SU-DHL-6 (cell line): ENCODE results near the gene PDGFB.

Experiments
- H2AFZ ChIP-seq: fragments of 200-600 bp; sonication (generic); 2 replicates; pipeline ENCODE4 v1.6.1; 2014; ENCODE audit warnings: low read depth, mild to moderate bottlenecking, moderate library complexity, mixed read lengths, antibody characterized with exemption, low read length; ENCODE audit not compliant: severe bottlenecking
- H3F3A ChIP-seq: fragments of 200-600 bp; shearing (Covaris generic); 2 replicates; pipeline ENCODE4 v1.6.0; 2016; ENCODE audit warnings: antibody characterized with exemption, mild to moderate bottlenecking; ENCODE audit not compliant: insufficient read depth
- H3K27ac ChIP-seq: fragments of 200-600 bp; sonication (generic); 2 replicates; pipeline ENCODE4 v1.5.1; 2016; ENCODE audit warnings: low read depth, mild to moderate bottlenecking, low read length, moderate library complexity, mixed read lengths
- H3K27me3 ChIP-seq: fragments of 200-600 bp; sonication (generic), shearing (Covaris generic); 2 replicates; pipeline ENCODE4 v1.6.0; 2014; ENCODE audit warnings: mild to moderate bottlenecking, low read length
- H3K36me3 ChIP-seq: fragments of 200-600 bp; sonication (generic); 2 replicates; pipeline ENCODE4 v1.6.1; 2014; ENCODE audit warnings: mild to moderate bottlenecking, low read length, mixed read lengths
- H3K4me2 ChIP-seq: fragments of 300-600, 200-600 bp; shearing (Covaris generic), sonication (generic); 2 replicates; pipeline ENCODE4 v1.6.0; 2014; ENCODE audit warnings: low read length, low read depth, mild to moderate bottlenecking; ENCODE audit not compliant: poor library complexity, severe bottlenecking
- H3K4me3 ChIP-seq: fragments of 200-600 bp; sonication (generic); 2 replicates; pipeline ENCODE4 v1.5.1; 2014; ENCODE audit warnings: antibody characterized with exemption, low read length, mild to moderate bottlenecking, mixed read lengths; ENCODE audit not compliant: insufficient read depth, poor library complexity, severe bottlenecking
- H3K79me2 ChIP-seq: fragments of 200-600 bp; sonication (generic); 2 replicates; pipeline ENCODE4 v1.6.1; 2014; ENCODE audit warnings: mild to moderate bottlenecking, low read length, moderate library complexity; ENCODE audit not compliant: insufficient read depth
- H3K9ac ChIP-seq: fragments of 200-600 bp; sonication (generic); 2 replicates; pipeline ENCODE4 v1.7.0; 2014; ENCODE audit warnings: mild to moderate bottlenecking, low read length
- H3K9me2 ChIP-seq: fragments of 200-600 bp; sonication (generic); replicated peaks from 2 replicates; pipeline ENCODE4 v1.6.1; 2014; ENCODE audit warnings: low read length; ENCODE audit not compliant: insufficient read depth
- H3K9me3 ChIP-seq: fragments of 200-600 bp; sonication (generic); 2 replicates; pipeline ENCODE4 v1.6.1; 2014; ENCODE audit warnings: low read length, mixed read lengths; ENCODE audit not compliant: insufficient read depth
- H4K20me1 ChIP-seq: fragments of 200-600 bp; sonication (generic); 2 replicates; pipeline ENCODE4 v1.6.1; 2014; ENCODE audit warnings: low read depth, mild to moderate bottlenecking, antibody characterized with exemption, low read length, moderate library complexity, mixed read lengths
- CTCF ChIP-seq: fragments of 200-600 bp; sonication (generic); IDR thresholded peaks from one replicate; pipeline ENCODE4 v1.5.1; 2017; ENCODE audit warnings: antibody characterized with exemption, mild to moderate bottlenecking, low read length, moderate library complexity; ENCODE audit not compliant: insufficient read depth, poor library complexity, severe bottlenecking
- EZH2phosphoT487 ChIP-seq: fragments of 200-600 bp; sonication (generic), shearing (Covaris generic); conservative IDR thresholded peaks from 2 replicates; pipeline ENCODE4 v1.6.1; 2018; ENCODE audit warnings: mild to moderate bottlenecking, antibody characterized with exemption, low read length, moderate library complexity, mixed read lengths

Gene PDGFB

GRCh38 chr22:39287076-39287725 lies 42.4 kb upstream of the PDGFB start:
- Histone ChIP-seq H3K4me3 (no peak overlapping the region), H3K27ac (no peak overlapping the region), H2AFZ (no peak overlapping the region), H3K9ac (no peak overlapping the region), H4K20me1 (no peaks in the 10 kb centered on the region), H3K79me2 (no peaks in the 10 kb centered on the region), H3K9me3 (no peaks in the 10 kb centered on the region), H3F3A (no peaks in the 10 kb centered on the region), H3K27me3 (no peaks in the 10 kb centered on the region), H3K9me2 (no peaks in the 10 kb centered on the region), H3K4me2 (no peak overlapping the region), H3K36me3 (no peaks in the 10 kb centered on the region)
- TF ChIP-seq EZH2phosphoT487 (no peak), CTCF (no peak)

- Histone ChIP-seq H3K36me3 (no peaks in the 10 kb centered on the region), H2AFZ (no peak overlapping the region), H3K9me3 (no peaks in the 10 kb centered on the region), H3F3A (no peaks in the 10 kb centered on the region), H3K9ac (no peak overlapping the region), H3K9me2 (no peaks in the 10 kb centered on the region), H3K4me2 (no peak overlapping the region), H3K79me2 (no peaks in the 10 kb centered on the region), H3K27me3 (no peaks in the 10 kb centered on the region), H4K20me1 (no peaks in the 10 kb centered on the region), H3K27ac (no peak overlapping the region), H3K4me3 (no peak overlapping the region)
- no peak for TF ChIP-seq CTCF
- TF ChIP-seq EZH2phosphoT487 = no peak
Measured at GRCh38 chr22:39284983-39285382, 40.2 kb upstream of the PDGFB start.

- TF ChIP-seq EZH2phosphoT487 = no peak
- TF ChIP-seq CTCF = no peak
- H3K4me3 ChIP-seq = no peak overlapping the region
- H3K9me3 ChIP-seq = no peaks in the 10 kb centered on the region
- H2AFZ ChIP-seq = no peak overlapping the region
- no peaks in the 10 kb centered on the region for H3K27me3 ChIP-seq
- no peaks in the 10 kb centered on the region for H4K20me1 ChIP-seq
- no peaks in the 10 kb centered on the region for H3F3A ChIP-seq
- no peaks in the 10 kb centered on the region for H3K36me3 ChIP-seq
- no peaks in the 10 kb centered on the region for H3K79me2 ChIP-seq
- no peak overlapping the region for H3K9ac ChIP-seq
- no peak overlapping the region for H3K27ac ChIP-seq
- no peaks in the 10 kb centered on the region for H3K9me2 ChIP-seq
- H3K4me2 ChIP-seq = no peak overlapping the region
Measured at GRCh38 chr22:39284142-39284980, 39.6 kb upstream of the PDGFB start.
